ENCODE results near the gene TBC1D24.

The TBC1D24 gene

DNA sequence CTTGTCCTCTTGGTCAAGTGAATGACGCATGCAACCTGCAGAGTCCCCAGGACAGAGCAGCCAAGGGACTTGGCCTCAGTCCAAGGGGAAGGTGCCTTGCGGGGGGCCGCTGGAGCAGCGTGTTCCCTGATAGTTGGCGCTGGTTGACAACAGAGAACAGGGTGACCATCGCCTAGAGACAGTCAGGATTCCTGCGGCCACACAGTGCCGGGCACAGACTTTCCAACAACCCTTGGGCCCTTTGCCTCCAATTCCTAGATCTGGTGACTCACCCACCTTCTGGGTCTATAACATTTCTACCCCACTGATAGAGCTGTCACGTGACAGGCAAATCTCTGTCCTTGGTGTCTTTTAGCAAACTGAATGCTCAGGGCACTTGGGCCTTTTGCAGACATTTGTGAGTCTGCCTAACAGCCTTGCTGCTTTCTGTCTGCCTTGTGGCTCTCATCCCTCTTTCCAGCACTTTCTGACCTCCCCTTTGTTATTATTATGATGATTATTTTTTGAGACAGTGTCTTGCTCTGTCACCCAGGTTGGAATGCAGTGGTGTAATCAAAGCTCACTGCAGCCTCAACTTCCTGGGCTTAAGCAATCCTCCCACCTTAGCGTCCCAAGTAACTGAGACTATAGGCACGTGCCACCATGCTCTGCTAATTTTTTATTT lies 26.9 kb upstream of the TBC1D24 start:
- in situ Hi-C loops (cut with HindIII; ENCODE audit: low sequenced_read_pairs), result loop anchor here (25.0 kb wide), 1 partner anchor 286 kb away; the partner anchor contains the start of gene TRAF7

- in situ Hi-C loops (cut with HindIII; ENCODE audit: low sequenced_read_pairs), result loop anchor here (25.0 kb wide), 1 partner anchor 287 kb away; the partner anchor contains the start of gene TRAF7
Measured at GRCh38 chr16:2449118-2449517, 25.8 kb upstream of the TBC1D24 start.

DNA sequence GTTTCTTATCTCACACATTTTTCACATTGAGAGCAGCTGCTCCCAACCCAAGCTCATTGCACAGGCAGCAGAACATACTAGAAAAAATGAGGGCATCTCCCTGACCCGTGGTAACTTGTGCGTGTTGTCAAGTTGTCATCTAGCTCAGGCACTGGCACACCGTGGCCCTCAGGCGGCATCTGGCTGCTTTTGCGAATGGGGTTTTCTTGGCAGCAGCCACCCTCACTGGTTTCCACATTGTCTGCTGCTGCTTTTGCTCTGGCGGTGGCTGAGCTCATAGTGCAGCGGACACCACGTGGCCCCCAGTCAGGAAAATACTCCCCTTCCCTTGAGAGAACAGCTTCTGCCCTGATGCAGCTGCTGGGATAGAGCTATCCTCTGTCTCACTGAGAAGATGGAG lies 24.4 kb upstream of the TBC1D24 start:
- in situ Hi-C loops (cut with HindIII; ENCODE audit: low sequenced_read_pairs), result no loop called here

DNA sequence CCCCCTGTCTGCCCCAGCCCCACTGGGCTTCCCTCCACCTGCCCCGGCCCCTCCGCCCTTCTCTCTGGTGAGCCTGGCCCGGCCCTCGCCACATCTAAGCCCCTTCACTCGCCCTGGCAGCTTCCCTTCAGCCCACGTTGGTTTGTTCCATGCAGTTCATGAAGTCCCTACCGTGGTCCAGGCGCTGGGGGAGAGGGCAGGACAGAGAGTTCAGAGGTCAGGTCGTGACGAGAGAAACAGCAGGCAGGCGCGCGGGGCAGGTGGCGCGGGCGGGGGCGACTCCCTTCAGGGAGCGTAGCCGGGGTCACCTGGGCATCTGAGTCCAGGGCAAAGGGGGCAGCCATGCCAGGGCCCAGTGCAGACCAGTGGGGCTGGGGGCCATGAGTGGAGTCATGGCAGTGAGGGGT lies 23.9 kb upstream of the TBC1D24 start:
- in situ Hi-C loops (cut with HindIII; ENCODE audit: low sequenced_read_pairs), result no loop called here

DNA sequence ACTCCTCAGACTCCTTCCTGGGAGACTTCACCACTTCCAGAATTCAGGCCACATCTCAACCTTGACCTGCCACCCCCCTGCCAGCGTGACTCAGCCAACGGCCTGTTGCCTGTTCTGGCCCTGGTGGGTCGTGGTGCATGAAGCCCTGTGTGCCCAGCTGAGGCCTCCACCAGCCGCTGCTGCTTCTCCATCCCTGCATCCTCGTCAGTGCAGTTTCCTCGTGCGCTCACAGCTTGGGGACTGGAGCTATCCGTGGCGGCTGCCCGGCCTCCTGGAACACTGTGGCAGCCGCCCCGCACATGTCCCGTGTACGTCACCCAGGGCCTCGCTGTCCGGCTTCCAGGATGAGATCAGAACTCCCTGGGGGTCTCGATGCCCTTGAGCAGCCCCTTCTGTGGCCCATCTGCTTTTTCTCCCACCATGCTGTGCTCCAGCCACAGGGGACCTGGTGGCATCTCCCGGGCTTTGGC lies 23.0 kb upstream of the TBC1D24 start:
- in situ Hi-C loops (cut with HindIII; ENCODE audit: low sequenced_read_pairs), result no loop called here

GRCh38 chr16:2452650-2453049 lies 22.3 kb upstream of the TBC1D24 start:
- in situ Hi-C loops (cut with HindIII; ENCODE audit: low sequenced_read_pairs), result no loop called here

DNA sequence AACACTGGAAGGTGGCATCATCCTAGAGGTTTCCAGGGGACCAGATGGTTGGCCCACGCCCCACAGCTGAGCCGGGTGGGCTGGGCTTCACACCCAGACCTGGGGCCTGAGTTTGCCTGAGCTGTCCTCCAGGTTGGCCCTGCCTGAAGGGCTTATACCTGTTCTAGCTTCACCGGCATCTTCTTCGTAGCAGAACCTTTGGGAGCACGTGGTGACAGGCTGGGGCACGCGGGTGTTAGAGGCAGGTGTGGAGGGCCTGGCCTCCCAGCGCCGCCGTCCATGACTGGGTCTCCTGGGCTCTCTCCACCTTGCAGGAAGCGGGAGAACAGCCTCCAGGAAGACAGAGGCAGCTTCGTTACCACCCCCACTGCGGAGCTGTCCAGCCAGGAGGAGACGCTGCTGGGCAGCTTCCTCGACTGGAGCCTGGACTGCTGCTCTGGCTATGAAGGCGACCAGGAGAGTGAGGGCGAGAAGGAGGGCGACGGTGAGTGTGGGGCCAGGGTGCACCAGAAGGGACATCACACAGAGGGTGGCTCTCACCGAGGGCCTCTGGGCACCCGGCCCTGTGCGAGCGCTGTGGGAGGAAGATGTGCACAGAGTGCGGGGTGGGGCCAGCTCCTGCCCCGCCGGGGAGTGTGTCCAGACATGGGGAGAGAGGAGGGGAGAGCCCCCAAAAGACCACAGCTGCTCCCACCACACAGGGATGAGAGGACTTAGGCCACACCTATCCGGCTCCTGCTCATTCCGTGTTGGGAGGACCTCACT lies 19.7 kb upstream of the TBC1D24 start:
- in situ Hi-C loops (cut with HindIII; ENCODE audit: low sequenced_read_pairs), result no loop called here

DNA sequence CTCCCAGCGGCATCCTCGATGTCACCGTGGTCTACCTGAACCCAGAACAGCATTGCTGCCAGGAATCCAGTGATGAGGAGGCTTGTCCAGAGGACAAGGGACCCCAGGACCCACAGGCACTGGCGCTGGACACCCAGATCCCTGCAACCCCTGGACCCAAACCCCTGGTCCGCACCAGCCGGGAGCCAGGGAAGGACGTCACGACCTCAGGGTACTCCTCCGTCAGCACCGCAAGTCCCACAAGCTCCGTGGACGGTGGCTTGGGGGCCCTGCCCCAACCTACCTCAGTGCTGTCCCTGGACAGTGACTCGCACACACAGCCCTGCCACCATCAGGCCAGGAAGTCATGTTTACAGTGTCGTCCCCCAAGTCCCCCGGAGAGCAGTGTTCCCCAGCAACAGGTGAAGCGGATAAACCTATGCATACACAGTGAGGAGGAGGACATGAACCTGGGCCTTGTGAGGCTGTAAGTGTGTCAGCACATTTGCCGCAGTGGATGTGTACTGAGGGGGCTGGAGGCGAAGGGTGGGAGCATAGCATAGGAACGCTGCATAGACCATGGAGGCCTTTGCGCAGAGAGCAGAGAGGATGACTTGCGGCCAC lies 18.3 kb upstream of the TBC1D24 start:
- in situ Hi-C loops (cut with HindIII; ENCODE audit: low sequenced_read_pairs), result no loop called here

DNA sequence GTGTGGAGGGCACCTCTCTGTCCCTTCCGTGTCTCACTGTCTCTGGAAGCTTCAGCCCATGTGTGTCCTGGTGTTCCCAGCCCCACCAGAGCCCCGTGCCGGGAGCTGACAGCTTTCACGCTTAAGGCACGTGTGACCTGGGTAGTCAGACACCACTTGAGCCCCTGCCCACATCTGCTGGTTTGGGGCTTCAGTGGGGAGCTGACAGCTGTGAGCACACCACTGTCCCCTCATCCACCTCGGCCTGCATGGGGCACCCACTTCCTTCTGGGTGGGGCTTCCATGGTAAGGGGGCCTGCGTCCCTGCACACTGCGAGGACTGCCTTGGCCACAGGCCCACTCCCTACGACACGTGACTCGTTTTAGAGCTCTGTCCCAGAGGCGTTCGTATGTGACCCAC lies 17.7 kb upstream of the TBC1D24 start:
- in situ Hi-C loops (cut with HindIII; ENCODE audit: low sequenced_read_pairs), result no loop called here

- in situ Hi-C loops (cut with HindIII; ENCODE audit: low sequenced_read_pairs), result no loop called here
Measured at GRCh38 chr16:2457946-2458345, 17.0 kb upstream of the TBC1D24 start.

DNA sequence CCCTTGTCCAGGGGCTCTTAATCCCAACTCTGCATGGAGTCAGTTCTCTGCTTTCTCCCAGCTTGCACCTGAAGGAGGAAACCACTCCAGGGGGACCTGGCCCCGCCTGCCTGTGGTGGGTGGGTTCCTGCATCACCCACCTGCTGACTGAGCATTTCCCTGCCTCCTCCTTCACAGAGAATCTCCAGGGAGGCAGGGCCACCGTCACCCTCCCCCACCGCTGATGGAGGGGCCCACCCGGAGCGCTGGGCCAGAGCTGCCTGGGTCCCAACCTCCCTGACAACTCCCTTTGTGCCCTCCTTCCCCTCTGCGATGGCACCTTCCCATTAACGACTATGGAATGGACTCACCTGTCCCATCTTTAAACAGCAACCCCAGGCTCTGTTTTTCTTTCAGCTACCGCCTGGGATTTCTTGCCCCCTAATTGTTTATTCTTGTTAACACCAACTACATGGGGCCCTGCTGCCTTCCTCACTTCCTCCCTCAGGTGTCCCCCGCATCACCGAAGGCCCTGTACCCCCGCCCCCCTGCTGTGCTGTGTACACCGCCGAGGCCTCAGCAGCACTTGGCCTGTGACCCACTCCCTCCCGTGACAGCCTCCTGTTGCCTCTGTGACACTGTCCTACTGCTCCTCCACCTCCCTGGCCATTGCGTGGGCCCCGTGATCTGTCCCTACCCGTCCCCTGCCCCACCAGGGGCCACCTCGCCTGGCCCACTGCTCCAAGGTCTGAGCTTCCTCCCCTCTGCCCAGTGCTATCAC lies 15.9 kb upstream of the TBC1D24 start:
- in situ Hi-C loops (cut with HindIII; ENCODE audit: low sequenced_read_pairs), result no loop called here

DNA sequence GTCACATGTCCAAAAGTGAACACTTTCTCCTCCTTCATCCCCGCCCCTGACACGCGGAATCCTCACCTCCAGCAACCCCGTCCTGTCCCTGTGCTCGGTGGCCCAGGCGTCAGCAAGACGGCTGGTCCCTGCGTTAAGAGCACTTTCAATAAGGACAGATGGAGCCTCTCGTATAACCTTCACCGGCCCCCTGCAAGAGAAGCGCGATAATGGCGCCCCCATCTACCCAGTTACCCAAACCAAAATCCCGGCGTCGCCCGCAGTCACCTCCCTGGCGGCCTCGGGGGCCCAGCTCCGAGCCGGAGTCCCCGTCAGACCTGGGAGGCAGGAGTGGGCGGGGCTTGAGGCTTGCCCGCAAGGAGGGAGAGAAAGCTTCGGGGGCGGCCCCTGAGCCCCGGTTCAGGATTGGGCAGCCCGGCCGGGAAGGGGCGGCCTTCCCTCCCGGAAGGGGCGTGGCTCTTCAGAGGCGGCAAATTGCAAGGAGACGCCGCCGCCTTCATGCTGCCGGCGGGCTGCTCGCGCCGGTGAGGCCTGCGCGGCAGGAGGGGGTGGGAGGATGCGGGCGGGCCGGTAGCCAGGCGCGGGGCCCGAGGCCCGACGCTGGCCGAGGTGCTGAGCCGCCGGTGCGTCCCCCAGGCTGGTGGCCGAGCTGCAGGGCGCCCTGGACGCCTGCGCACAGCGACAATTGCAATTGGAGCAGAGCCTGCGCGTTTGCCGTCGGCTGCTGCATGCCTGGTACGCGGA lies 15.1 kb upstream of the TBC1D24 start, which contains the start of gene TEDC2:
Gene TEDC2 (plus strand): TSS at position 463 of the 744 bp plus-strand sequence. CDS start 36 bp downstream, at position 499.
- in situ Hi-C loops (cut with HindIII; ENCODE audit: low sequenced_read_pairs), result no loop called here

GRCh38 chr16:2460391-2460713 lies 14.6 kb upstream of the TBC1D24 start:
- in situ Hi-C loops (cut with HindIII; ENCODE audit: low sequenced_read_pairs), result no loop called here

- in situ Hi-C loops (cut with HindIII; ENCODE audit: low sequenced_read_pairs), result no loop called here
Measured at GRCh38 chr16:2460916-2461315, 14.0 kb upstream of the TBC1D24 start.

DNA sequence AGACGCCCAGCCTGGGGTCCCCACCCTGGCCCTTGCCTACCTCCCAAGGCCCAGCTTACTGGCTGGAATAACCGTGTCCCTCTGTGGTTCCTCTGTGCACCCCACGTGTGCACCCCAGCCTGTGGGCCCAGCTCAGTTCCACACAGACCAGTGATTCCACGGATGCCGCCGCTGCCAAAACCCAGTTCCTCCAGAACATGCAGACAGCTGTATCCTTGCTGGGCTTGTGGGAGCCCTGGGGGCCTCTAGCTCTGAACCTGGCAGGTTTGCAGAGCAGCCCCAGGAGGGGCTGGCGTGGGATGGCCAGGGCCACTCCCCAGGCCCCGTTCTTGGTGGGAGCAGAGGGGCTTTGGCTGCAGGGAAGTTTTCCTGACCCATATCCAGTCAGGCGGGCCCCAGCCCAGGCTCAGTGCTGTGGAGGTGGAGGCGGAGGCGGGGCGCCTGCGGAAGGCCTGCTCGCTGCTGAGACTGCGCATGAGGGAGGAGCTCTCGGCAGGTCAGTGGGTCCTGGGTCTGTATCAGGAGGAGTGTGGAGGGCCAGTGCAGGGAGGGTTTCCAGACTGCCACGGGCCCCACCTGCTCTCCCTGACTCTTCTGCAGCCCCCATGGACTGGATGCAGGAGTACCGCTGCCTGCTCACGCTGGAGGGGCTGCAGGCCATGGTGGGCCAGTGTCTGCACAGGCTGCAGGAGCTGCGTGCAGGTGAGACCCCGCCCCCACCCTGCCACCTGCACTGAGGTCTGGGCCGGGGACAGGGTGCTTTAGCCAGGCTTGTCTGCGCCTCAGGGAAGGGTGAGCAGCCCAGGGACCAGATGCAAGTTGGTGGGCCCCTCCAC lies 12.7 kb upstream of the TBC1D24 start:
- in situ Hi-C loops (cut with HindIII; ENCODE audit: low sequenced_read_pairs), result no loop called here

DNA sequence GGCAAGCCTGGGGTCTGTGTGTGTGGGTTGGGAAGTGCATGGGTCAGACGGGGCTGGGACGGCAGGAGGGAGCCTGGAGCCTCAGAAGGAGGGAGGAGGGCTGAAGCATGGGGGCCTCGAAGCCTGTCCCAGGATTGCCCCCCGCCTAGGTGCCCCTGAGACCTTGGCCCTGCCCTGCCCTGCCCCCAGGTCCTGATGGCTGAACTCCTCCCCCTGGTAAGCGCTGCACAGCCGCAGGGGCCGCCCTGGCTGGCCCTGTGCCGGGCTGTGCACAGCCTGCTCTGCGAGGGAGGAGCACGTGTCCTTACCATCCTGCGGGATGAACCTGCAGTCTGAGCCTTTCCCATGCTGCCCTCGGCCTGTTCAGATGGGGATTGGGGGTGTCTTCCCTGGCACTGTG lies 10.6 kb upstream of the TBC1D24 start:
- in situ Hi-C loops (cut with HindIII; ENCODE audit: low sequenced_read_pairs), result no loop called here

- in situ Hi-C loops (cut with HindIII; ENCODE audit: low sequenced_read_pairs), result no loop called here
Measured at GRCh38 chr16:2465653-2466415, 9.1 kb upstream of the TBC1D24 start.

DNA sequence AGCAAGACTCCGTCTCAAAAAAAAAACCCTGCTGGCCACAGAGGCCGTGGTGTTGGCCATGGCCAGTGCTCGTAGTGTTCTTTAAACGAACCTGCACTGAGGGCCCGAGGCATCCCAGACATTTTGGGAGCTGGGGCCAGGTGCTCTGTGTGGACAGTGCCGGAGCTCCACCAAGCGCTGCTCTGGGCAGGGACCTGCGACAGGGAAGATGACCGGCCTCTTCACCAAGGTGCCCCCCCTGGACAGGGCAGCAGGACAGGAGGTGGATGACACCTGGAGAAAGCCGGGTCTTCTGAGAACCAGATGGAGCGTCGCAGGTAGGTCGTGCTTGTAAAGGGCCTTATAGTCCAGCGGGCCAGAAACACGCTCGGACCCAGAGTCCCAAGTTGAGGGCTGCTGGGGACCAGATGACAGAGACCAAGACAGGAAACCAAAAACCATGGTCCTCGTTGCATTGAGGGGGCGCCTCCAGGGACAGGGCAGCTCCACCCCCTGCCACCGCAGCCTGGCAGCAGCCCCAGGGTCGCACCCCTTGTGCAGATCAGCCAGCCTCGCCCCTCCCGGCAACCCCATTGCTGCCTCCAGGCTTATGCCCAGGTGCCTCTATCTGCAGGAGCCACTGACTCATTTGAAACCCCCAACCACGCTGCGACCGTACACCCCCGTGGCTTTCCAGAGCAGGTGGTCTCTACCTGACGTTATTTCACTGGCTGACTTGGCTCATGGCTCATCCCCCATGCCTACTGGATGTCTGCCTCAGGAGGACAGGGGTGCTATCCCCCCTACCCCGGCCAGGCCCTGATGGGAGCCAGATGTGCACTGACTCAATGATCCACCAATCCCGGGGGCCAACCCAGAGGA lies 8.0 kb upstream of the TBC1D24 start:
- in situ Hi-C loops (cut with HindIII; ENCODE audit: low sequenced_read_pairs), result no loop called here

All from endothelial cell of hepatic sinusoid (primary cell).